Naive thymus-derived CD8-positive, alpha-beta T cell (primary cell): ENCODE data around the gene ATF4. TPM values are rescaled to one million over a fixed set of nuclear protein-coding genes. Genes with fewer than 3 reads are reported as not detected.
"Not testable (repeated sequence)": the region's sequence is repeated elsewhere in the genome, so short reads cannot be mapped to it uniquely, and the experiment has no call there.

ENCODE experiments used
- ATAC-seq, 2 donors: fragments of 150-1000 bp; cut with Tn5 transposase in 1 of 2; sonication (Bioruptor Pico), chemical (Tn5 transposase) in 1 of 2; 1 replicate in 1 of 2; 2 replicates in 1 of 2; pipeline ENCODE4 v1.10.0; 2021; ENCODE audit warnings: mild to moderate bottlenecking in 2 of 2, moderate library complexity in 2 of 2
- POLR2A ChIA-PET: fragments of 350-600 bp; sonication (Branson Sonifier 250); formaldehyde crosslinking; loops from one replicate; lab custom pipeline; 2021; ENCODE audit warnings: antibody characterized with exemption; lab: Charles Lee
- DNase-seq, 10 donors: peaks; one replicate each; pipeline versions ENCODE4 v3.0.0 to v3.0.0-alpha.2; 2020 to 2022
- H3K27ac Mint-ChIP-seq, 10 donors: one replicate each; pipeline ENCODE4 v1.8.0; 2020 to 2022; ENCODE audit warnings: mild to moderate bottlenecking in 10 of 10, mixed read lengths in 10 of 10, moderate library complexity in 4 of 10, inconsistent platforms in 1 of 10
- H3K27me3 Mint-ChIP-seq, 5 donors: one replicate each; pipeline ENCODE4 v1.8.0; 2021 to 2022; ENCODE audit warnings: mixed read lengths in 5 of 5
- H3K36me3 Mint-ChIP-seq, 3 donors: one replicate each; pipeline ENCODE4 v1.8.0; 2020 to 2022; ENCODE audit warnings: mixed read lengths in 3 of 3, mild to moderate bottlenecking in 2 of 3, inconsistent platforms in 1 of 3
- H3K4me1 Mint-ChIP-seq, 4 donors: one replicate each; pipeline ENCODE4 v1.8.0; 2021 to 2022; ENCODE audit warnings: mixed read lengths in 4 of 4
- H3K4me3 Mint-ChIP-seq, 10 donors: one replicate each; pipeline ENCODE4 v1.8.0; 2020 to 2022; ENCODE audit warnings: mild to moderate bottlenecking in 10 of 10, mixed read lengths in 10 of 10, moderate library complexity in 6 of 10, inconsistent platforms in 1 of 10
- H3K9me3 Mint-ChIP-seq, 9 donors: one replicate each; pipeline ENCODE4 v1.8.0; 2020 to 2022; ENCODE audit warnings: mixed read lengths in 9 of 9, mild to moderate bottlenecking in 3 of 9, inconsistent platforms in 1 of 9, moderate library complexity in 1 of 9
- polyA plus RNA-seq, 3 donors: library from polyadenylated mRNA; unstranded; fragments of 300-500 nt; fragmentation: Illumina TruSeq; gene quantifications; one replicate each; pipeline ENCODE4 v1.2.3, GENCODE V29; 2021
- total RNA-seq, 8 experiments: library from RNA in 2 of 8; stranded (reverse) in 2 of 8; gene quantifications; one replicate each; pipeline ENCODE4 v1.2.3 and lab custom pipeline; 2021 to 2026

ATF4 gene
- total and polyA plus RNA-seq, 5 experiments from 2014 or later = 51.9 to 312 (median 122) TPM

GRCh38 chr22:39502109-39502788, 18.1 kb upstream of the ATF4 start, which contains the start of gene MIEF1:
TSS of gene MIEF1 (plus strand) at chr22:39502290. CDS start at chr22:39511295, 9,005 bp downstream.
- Mint-ChIP-seq H3K4me3 (peak within 1 kb of the TSS; percentile 83 to 99 (median 97)), H3K9me3 (no peaks in the 10 kb centered on the region), H3K4me1 (peaks cover 24 to 50% (median 46%) of the 10 kb centered on the region in 4 donors), H3K36me3 (peaks cover 7 to 34% (median 20%) of the 10 kb centered on the region in 3 donors), H3K27me3 (no peaks in the 10 kb centered on the region), H3K27ac (peak within 1 kb of the TSS; percentile 87 to 98 (median 95))
- peak; percentile 95 to 96 for ATAC-seq
- DNase-seq = peak; percentile 76 to 93 (median 80)
- POLR2A ChIA-PET = interaction anchor here (0.7 to 6.5 kb wide), 21 partner anchors 8 to 791 kb away, joined by 3 to 72 read pairs (median 4); partner anchors contain the start of genes ATF4, RPL3, RPS19BP1 and TAB1

GRCh38 chr22:39502789-39503409, 17.5 kb upstream of the ATF4 start:
- H3K4me1 Mint-ChIP-seq = peaks cover 24 to 51% (median 45%) of the 10 kb centered on the region in 4 donors
- DNase-seq = no peak
- peak overlapping the region; percentile 83 to 99 (median 96) for H3K4me3 Mint-ChIP-seq
- H3K36me3 Mint-ChIP-seq = peaks cover 7 to 38% (median 20%) of the 10 kb centered on the region in 3 donors
- H3K27me3 Mint-ChIP-seq = no peaks in the 10 kb centered on the region
- POLR2A ChIA-PET = interaction anchor here (1.0 to 6.5 kb wide), 6 partner anchors 9 to 790 kb away, joined by 3 to 72 read pairs (median 4); partner anchors contain the start of genes ATF4 and RPS19BP1
- H3K27ac Mint-ChIP-seq = peak overlapping the region; percentile 68 to 98 (median 88)
- no peak for ATAC-seq
- no peaks in the 10 kb centered on the region for H3K9me3 Mint-ChIP-seq

DNA sequence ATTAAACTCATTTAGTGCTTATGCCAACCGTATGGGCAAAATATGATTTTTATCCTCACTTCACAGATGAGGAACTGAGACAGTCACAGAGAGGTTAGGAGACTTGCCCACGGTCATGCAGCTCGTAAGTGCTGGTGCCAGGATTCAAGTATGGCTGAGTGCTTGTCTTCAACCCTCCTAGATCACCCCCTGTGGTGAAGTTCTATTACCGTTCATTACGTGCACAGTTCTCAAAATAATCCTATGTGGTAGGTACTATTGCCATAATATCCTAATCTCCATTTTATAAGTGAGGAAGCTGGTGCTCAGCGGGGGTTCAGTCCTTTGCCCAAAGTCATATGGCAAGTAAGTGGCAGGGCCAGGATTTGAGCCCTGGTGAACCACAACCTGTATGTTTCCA, 16.7 kb upstream of the ATF4 start:
- ATAC-seq (no peak), DNase-seq (no peak)
- no peaks in the 10 kb centered on the region for H3K27me3 Mint-ChIP-seq
- peaks cover 7 to 44% (median 20%) of the 10 kb centered on the region in 3 donors for H3K36me3 Mint-ChIP-seq
- peaks cover 27 to 59% (median 51%) of the 10 kb centered on the region in 4 donors for H3K4me1 Mint-ChIP-seq
- peak overlapping the region; percentile 28 to 98 (median 87) for H3K27ac Mint-ChIP-seq
- H3K9me3 Mint-ChIP-seq = no peaks in the 10 kb centered on the region
- H3K4me3 Mint-ChIP-seq = peak overlapping the region; percentile 83 to 99 (median 96)
- POLR2A ChIA-PET = interaction anchor here (1.0 to 6.5 kb wide), 5 partner anchors 10 to 789 kb away, joined by 3 to 72 read pairs (median 4); partner anchors contain the start of genes ATF4 and RPS19BP1

- H3K27me3 Mint-ChIP-seq = no peaks in the 10 kb centered on the region
- peak overlapping the region in 9 of 10 donors; percentile 83 to 98 (median 96) for H3K4me3 Mint-ChIP-seq
- H3K9me3 Mint-ChIP-seq = no peaks in the 10 kb centered on the region
- no peak for DNase-seq
- peaks cover 7 to 47% (median 20%) of the 10 kb centered on the region in 3 donors for H3K36me3 Mint-ChIP-seq
- peak overlapping the region in 6 of 10 donors; percentile 13 to 96 (median 58) for H3K27ac Mint-ChIP-seq
- POLR2A ChIA-PET = interaction anchor here (6.5 kb wide), 1 partner anchor 18 kb away, joined by 72 read pairs; the partner anchor contains the start of gene ATF4
- peaks cover 27 to 60% (median 53%) of the 10 kb centered on the region in 4 donors for H3K4me1 Mint-ChIP-seq
- ATAC-seq = no peak
These were observed 16.3 kb upstream of the ATF4 start for GRCh38 chr22:39504071-39504470.

- H3K9me3 Mint-ChIP-seq, H3K27me3 Mint-ChIP-seq, DNase-seq, H3K4me3 Mint-ChIP-seq, ATAC-seq: not testable (repeated sequence)
- POLR2A ChIA-PET = interaction anchor here (0.6 kb wide), 1 partner anchor 172 kb away, joined by 3 read pairs; no protein-coding TSS in a partner anchor
- Mint-ChIP-seq H3K4me1 (peaks cover 27 to 67% (median 54%) of the 10 kb centered on the region in 4 donors), H3K27ac (peak overlapping the region in 2 of 10 donors; percentile 68 to 77), H3K36me3 (peaks cover 7 to 77% (median 22%) of the 10 kb centered on the region in 3 donors)
These were observed 13.3 kb upstream of the ATF4 start for GRCh38 chr22:39507021-39507420.

DNA sequence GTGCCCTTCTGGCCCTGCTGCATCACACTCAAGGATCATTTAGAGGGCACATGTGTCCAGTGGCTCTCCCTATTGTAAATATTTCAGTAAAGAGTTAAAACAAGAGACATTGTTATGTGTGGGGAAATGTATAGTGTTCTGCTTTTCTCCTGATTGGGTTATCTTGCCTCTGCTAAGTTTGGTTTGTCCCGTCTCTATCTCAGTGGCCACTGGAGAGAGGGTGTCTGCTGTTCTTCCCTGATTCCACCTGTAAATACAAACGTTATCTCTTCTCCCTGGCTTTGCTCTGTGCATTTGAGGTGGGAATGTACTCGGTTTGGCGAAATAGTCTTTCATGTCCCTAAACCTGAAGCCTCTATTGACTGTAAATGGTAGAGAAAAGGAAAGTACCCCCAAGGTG, 12.0 kb upstream of the ATF4 start:
- ATAC-seq (no peak), DNase-seq (no peak)
- H3K4me3 Mint-ChIP-seq = peak overlapping the region in 1 of 10 donors; percentile 38
- H3K9me3 Mint-ChIP-seq = no peaks in the 10 kb centered on the region
- peaks cover 7 to 90% (median 23%) of the 10 kb centered on the region in 3 donors for H3K36me3 Mint-ChIP-seq
- no peaks in the 10 kb centered on the region for H3K27me3 Mint-ChIP-seq
- peaks cover 27 to 56% (median 46%) of the 10 kb centered on the region in 4 donors for H3K4me1 Mint-ChIP-seq
- H3K27ac Mint-ChIP-seq = peak overlapping the region in 4 of 10 donors; percentile 33 to 90 (median 40)
- POLR2A ChIA-PET = interaction anchor here (0.6 kb wide), 2 partner anchors 12 to 163 kb away, joined by 3 to 4 read pairs; no protein-coding TSS in a partner anchor

DNA sequence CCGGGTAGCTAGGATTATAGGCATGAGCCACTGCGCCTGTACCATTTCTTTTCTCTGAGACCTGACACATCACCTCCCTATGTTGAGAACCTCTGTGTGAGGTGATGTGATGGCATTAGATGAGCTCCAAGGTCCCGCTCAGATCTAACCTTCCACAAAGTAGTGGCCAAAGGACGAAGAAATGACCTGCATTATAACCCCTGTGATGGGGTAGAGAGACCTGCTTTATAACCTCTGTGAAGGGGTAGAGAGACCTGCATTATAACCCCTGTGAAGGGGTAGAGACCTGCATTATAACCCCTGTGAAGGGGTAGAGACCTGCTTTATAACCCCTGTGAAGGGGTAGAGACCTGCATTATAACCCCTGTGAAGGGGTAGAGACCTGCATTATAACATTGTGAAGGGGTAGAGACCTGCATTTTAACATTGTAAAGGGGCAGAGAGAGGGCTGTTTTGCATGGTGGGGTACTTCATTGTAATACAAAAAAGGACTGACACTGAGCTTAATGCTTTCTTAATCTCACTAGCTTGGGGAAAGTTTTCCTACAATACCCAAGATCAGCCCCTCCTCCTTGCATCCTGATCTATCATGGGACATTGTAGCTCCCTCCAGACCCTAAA, 9.7 kb upstream of the ATF4 start:
- no peak for ATAC-seq
- H3K4me1 Mint-ChIP-seq = peaks cover 26 to 45% (median 36%) of the 10 kb centered on the region in 4 donors
- H3K36me3 Mint-ChIP-seq = peaks cover 7 to 94% (median 24%) of the 10 kb centered on the region in 3 donors
- H3K4me3 Mint-ChIP-seq = no peak overlapping the region
- POLR2A ChIA-PET = interaction anchor here (0.8 to 1.0 kb wide), 3 partner anchors 9 to 18 kb away, joined by 3 to 4 read pairs (median 3); partner anchors contain the start of gene ATF4
- H3K9me3 Mint-ChIP-seq = no peaks in the 10 kb centered on the region
- H3K27ac Mint-ChIP-seq = peak overlapping the region in 2 of 10 donors; percentile 2 to 11
- DNase-seq = no peak
- no peaks in the 10 kb centered on the region for H3K27me3 Mint-ChIP-seq

DNA sequence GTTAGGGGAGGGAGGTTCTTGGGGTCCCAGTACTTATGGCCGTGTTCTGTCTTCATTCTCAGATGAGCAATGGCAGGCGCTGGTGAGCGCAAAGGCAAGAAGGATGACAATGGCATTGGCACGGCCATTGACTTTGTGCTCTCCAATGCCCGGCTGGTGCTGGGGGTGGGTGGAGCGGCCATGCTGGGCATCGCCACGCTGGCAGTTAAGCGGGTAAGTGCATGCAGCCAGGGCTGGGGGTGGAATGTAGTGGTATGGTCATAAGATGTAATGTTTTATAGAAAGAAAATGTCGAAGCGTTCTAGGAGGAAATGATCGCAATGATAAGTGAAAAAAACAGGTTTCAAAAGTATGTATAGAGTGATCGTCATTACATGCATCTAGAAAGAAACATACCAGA, 9.1 kb upstream of the ATF4 start:
- Mint-ChIP-seq H3K4me3 (no peak overlapping the region), H3K27me3 (no peaks in the 10 kb centered on the region), H3K36me3 (peaks cover 7 to 94% (median 24%) of the 10 kb centered on the region in 3 donors), H3K4me1 (peaks cover 20 to 41% (median 32%) of the 10 kb centered on the region in 4 donors), H3K9me3 (no peaks in the 10 kb centered on the region), H3K27ac (no peak overlapping the region)
- no peak for DNase-seq
- POLR2A ChIA-PET = interaction anchor here (0.8 to 1.0 kb wide), 2 partner anchors 9 to 18 kb away, joined by 3 to 4 read pairs; partner anchors contain the start of gene ATF4
- ATAC-seq = no peak

DNA sequence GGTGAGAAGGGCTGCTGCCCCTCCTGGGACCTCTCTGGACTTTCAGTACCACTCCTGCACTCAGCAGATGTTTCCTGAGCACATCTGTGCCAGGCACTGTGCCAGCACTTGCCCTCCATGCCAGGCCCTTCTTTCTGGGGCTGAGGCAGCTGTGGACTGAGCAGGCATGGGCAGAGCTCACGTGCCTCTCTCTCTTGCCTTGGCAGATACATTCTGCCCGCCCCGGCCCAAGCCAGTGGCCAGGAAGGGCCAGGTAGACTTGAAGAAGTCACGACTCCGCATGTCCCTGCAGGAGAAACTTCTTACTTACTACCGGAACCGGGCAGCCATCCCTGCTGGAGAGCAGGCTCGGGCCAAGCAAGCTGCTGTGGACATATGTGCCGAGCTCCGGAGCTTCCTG, 8.3 kb upstream of the ATF4 start:
- ATAC-seq (no peak), DNase-seq (no peak)
- peaks cover 16 to 33% (median 24%) of the 10 kb centered on the region in 4 donors for H3K4me1 Mint-ChIP-seq
- H3K9me3 Mint-ChIP-seq = no peaks in the 10 kb centered on the region
- H3K27ac Mint-ChIP-seq = no peak overlapping the region
- peaks cover 0 to 90% (median 17%) of the 10 kb centered on the region in 3 donors for H3K36me3 Mint-ChIP-seq
- POLR2A ChIA-PET = interaction anchor here (1.2 to 1.6 kb wide), 3 partner anchors 10 to 112 kb away, joined by 6 to 7 read pairs (median 6); partner anchors contain the start of genes MIEF1 and TAB1
- H3K27me3 Mint-ChIP-seq = no peaks in the 10 kb centered on the region
- no peak overlapping the region for H3K4me3 Mint-ChIP-seq

DNA sequence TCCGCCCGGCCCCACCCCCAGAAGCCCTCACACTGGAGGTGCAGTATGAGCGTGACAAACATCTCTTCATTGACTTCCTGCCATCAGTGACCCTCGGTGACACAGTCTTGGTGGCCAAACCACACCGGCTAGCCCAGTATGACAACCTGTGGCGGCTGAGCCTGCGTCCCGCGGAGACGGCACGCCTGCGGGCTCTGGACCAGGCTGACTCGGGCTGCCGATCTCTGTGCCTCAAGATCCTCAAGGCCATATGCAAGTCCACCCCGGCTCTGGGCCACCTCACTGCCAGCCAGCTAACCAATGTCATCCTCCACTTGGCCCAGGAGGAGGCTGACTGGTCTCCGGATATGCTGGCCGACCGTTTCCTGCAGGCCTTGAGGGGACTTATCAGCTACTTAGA, 6.6 kb upstream of the ATF4 start:
- ATAC-seq = no peak
- Mint-ChIP-seq H3K27ac (no peak overlapping the region), H3K27me3 (no peaks in the 10 kb centered on the region), H3K36me3 (peaks cover 0 to 80% (median 17%) of the 10 kb centered on the region in 3 donors), H3K4me3 (no peak overlapping the region), H3K4me1 (peaks cover 12 to 22% (median 19%) of the 10 kb centered on the region in 4 donors), H3K9me3 (no peaks in the 10 kb centered on the region)
- no peak for DNase-seq
- POLR2A ChIA-PET = interaction anchor here (1.3 to 3.4 kb wide), 3 partner anchors 11 to 80 kb away, joined by 3 to 14 read pairs (median 5); partner anchors contain the start of gene MIEF1

DNA sequence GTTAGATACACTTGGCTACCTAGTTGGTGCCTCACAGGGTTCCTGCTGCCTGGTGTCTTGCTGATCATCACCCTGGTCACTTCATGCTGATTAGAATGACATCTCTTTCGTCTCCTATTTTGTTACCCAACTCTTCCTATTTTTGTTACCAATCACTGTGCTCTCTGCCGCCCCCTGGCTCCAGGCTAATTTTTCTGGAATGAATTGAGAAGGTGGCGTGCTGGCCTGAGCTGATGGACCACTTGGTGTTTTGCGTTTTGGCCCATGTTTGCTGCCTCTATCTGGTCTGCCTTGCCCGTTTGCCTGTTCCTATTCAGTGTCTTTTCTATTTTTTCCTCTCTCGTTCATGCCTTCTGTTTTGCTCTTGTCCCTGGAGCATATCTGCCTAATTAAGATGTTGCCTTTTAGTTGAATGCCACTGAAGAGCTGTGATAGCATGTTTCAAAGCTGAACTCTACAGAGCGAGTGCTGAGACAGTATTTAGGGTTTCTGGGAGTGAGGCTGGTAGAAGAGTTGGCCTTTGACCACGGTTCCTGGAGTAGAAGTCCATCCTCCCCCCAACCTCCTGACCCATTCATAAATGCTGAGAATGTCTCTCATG, 5.9 kb upstream of the ATF4 start:
- peaks cover 9 to 25% (median 17%) of the 10 kb centered on the region in 4 donors for H3K4me1 Mint-ChIP-seq
- DNase-seq (peak in 6 of 10 donors; percentile 42 to 53 (median 50)), ATAC-seq (peak in 1 of 2 donors; percentile 37)
- POLR2A ChIA-PET = interaction anchor here (0.6 to 7.5 kb wide), 8 partner anchors 10 to 195 kb away, joined by 3 to 135 read pairs (median 4); partner anchors contain the start of genes MIEF1, RPL3 and RPS19BP1
- H3K27me3 Mint-ChIP-seq = no peaks in the 10 kb centered on the region
- H3K9me3 Mint-ChIP-seq = no peaks in the 10 kb centered on the region
- H3K27ac Mint-ChIP-seq = peak overlapping the region in 5 of 10 donors; percentile 25 to 69 (median 47)
- H3K36me3 Mint-ChIP-seq = peaks cover 0 to 74% (median 17%) of the 10 kb centered on the region in 3 donors
- no peak overlapping the region for H3K4me3 Mint-ChIP-seq
